ENCODE data around the gene RGS6. TPM values are rescaled to one million over a fixed set of nuclear protein-coding genes. Genes with fewer than 3 reads are reported as not detected.

Gene RGS6
- total RNA-seq, 3 donors from 2014 or later = 3.4 to 9.2 (median 4.5) TPM

- Histone ChIP-seq H3K4me1 (no peaks in the 10 kb centered on the region), H3K9me3 (no peaks in the 10 kb centered on the region), H3K27ac (no peak overlapping the region), H3K27me3 (no peaks in the 10 kb centered on the region), H3K4me3 (no peak overlapping the region), H3K36me3 (no peaks in the 10 kb centered on the region)
- intact Hi-C loops (cut with DNase I; ENCODE audit: low total_unique reads) = no loop called here
- TF ChIP-seq CTCF (IDR thresholded peaks at IDR 0.05) (no peak), POLR2A (IDR thresholded peaks at IDR 0.05) (no peak), POLR2AphosphoS5 (IDR thresholded peaks at IDR 0.05) (no peak)
- DNase-seq (ENCODE audit: low spot score in 2 of 2) = no peak
Measured at GRCh38 chr14:72201645-72202044, 269.4 kb downstream of the RGS6 start.

- H3K9me3 ChIP-seq = no peaks in the 10 kb centered on the region
- no peak for DNase-seq (ENCODE audit: low spot score in 2 of 2)
- H3K27ac ChIP-seq = no peak overlapping the region
- intact Hi-C loops (cut with DNase I; ENCODE audit: low total_unique reads) = no loop called here
- TF ChIP-seq CTCF (IDR thresholded peaks at IDR 0.05) = no peak
- no peak for TF ChIP-seq POLR2A (IDR thresholded peaks at IDR 0.05)
- TF ChIP-seq POLR2AphosphoS5 (IDR thresholded peaks at IDR 0.05) = no peak
- no peaks in the 10 kb centered on the region for H3K36me3 ChIP-seq
- H3K4me3 ChIP-seq = no peak overlapping the region
- no peaks in the 10 kb centered on the region for H3K4me1 ChIP-seq
- no peaks in the 10 kb centered on the region for H3K27me3 ChIP-seq
Measured at GRCh38 chr14:72213424-72213823, 281.2 kb downstream of the RGS6 start.

DNA sequence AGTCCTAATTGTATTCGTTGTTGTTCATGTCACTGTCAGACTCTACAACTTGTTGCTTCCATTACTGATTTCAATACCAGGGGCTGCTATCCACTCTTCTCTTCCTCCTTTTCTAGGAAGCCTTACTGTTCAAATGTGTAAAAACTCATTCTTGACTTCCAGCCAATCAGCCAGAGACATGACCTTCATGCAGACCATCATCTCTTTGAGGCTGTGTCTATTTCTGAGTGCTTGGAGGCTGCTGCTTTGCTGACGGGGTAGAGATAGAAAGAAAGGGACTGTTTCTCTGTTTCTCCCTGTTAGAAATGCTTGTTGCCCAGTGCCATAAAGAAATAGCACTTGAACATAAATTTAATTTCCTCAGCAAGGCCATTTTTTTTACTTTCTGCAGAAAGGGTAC, 282.9 kb downstream of the RGS6 start:
- intact Hi-C loops (cut with DNase I; ENCODE audit: low total_unique reads) = no loop called here
- Histone ChIP-seq H3K9me3 (peaks cover 0 to 2% of the 10 kb centered on the region in 2 donors), H3K4me1 (no peaks in the 10 kb centered on the region), H3K27me3 (no peaks in the 10 kb centered on the region), H3K4me3 (no peak overlapping the region), H3K36me3 (no peaks in the 10 kb centered on the region), H3K27ac (no peak overlapping the region)
- DNase-seq (ENCODE audit: low spot score in 2 of 2) = no peak
- TF ChIP-seq POLR2AphosphoS5 (IDR thresholded peaks at IDR 0.05) (no peak), CTCF (IDR thresholded peaks at IDR 0.05) (no peak), POLR2A (IDR thresholded peaks at IDR 0.05) (no peak)

DNA sequence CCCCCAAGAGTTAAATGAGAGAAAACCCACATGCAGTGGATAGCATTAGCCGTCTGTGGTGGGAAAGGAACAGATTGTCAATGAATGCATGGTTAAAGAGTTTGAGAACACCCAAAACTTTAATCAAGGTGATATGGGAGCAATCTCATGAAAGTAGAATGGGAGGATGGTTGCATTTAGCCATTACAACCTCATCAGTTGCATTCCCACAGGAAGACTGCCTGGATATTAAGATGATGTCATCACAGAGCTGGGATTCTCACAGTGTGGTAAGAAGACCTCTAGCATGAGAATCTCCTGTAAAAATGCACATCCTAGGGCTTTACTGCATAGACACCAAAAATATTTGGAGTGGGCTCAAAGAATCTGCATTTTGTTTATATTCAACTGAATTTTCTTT, 284.9 kb downstream of the RGS6 start:
- Histone ChIP-seq H3K36me3 (no peaks in the 10 kb centered on the region), H3K4me1 (no peaks in the 10 kb centered on the region), H3K9me3 (peaks cover 0 to 12% of the 10 kb centered on the region in 2 donors), H3K27ac (no peak overlapping the region), H3K4me3 (no peak overlapping the region), H3K27me3 (no peaks in the 10 kb centered on the region)
- TF ChIP-seq POLR2AphosphoS5 (IDR thresholded peaks at IDR 0.05) (no peak), CTCF (IDR thresholded peaks at IDR 0.05) (no peak), POLR2A (IDR thresholded peaks at IDR 0.05) (no peak)
- intact Hi-C loops (cut with DNase I; ENCODE audit: low total_unique reads) = no loop called here
- no peak for DNase-seq (ENCODE audit: low spot score in 2 of 2)

- H3K27ac ChIP-seq = no peak overlapping the region
- H3K4me3 ChIP-seq = no peak overlapping the region
- intact Hi-C loops (cut with DNase I; ENCODE audit: low total_unique reads) = no loop called here
- no peak for TF ChIP-seq POLR2AphosphoS5 (IDR thresholded peaks at IDR 0.05)
- no peak for TF ChIP-seq POLR2A (IDR thresholded peaks at IDR 0.05)
- TF ChIP-seq CTCF (IDR thresholded peaks at IDR 0.05) = no peak
- peaks cover 0 to 12% of the 10 kb centered on the region in 2 donors for H3K9me3 ChIP-seq
- H3K4me1 ChIP-seq = no peaks in the 10 kb centered on the region
- H3K27me3 ChIP-seq = no peaks in the 10 kb centered on the region
- no peaks in the 10 kb centered on the region for H3K36me3 ChIP-seq
- DNase-seq (ENCODE audit: low spot score in 2 of 2) = no peak
Measured at GRCh38 chr14:72222046-72222445, 289.8 kb downstream of the RGS6 start.

Measured in breast epithelium (tissue), 4 donors.